GM19397 (cell line): ENCODE measurements around the gene IL17RA.

ENCODE experiments used
- ATAC-seq: cut with Tn5 transposase; IDR thresholded peaks from one replicate; pipeline ENCODE4 v1.9.1; 2021; ENCODE audit warnings: mild to moderate bottlenecking, moderate library complexity; ENCODE audit not compliant: unreplicated experiment

The IL17RA gene

DNA sequence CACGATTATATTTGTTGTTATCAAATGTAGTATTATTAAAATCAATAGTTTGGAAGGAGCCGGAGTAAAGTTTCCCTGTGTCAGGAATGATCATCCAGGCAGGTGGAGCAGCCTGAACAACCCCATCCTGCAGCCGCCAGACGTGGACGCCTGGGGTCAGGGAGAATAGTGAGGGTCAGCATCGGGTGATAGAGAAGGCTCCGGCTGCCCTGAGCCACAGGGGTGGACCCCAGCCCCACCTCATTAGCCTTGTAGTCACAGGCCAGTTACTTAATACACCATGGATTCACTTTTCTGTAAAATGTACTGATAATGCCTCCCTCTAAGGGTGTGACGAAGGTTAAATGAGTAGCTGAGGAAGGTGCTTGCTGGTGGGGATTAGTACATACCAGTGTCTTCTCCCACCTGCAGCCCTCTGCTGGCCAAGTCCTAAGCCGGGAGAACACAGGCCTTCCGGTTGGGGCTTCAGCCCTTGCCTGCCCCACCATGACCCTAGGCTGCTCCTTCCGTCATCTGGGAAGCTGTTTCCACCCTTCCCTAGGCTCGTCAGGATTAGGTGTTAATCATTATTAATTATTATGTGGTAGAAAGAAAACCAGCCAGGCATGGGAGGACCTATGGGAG lies 21.5 kb downstream of the IL17RA start:
- peak; percentile 38 for ATAC-seq

DNA sequence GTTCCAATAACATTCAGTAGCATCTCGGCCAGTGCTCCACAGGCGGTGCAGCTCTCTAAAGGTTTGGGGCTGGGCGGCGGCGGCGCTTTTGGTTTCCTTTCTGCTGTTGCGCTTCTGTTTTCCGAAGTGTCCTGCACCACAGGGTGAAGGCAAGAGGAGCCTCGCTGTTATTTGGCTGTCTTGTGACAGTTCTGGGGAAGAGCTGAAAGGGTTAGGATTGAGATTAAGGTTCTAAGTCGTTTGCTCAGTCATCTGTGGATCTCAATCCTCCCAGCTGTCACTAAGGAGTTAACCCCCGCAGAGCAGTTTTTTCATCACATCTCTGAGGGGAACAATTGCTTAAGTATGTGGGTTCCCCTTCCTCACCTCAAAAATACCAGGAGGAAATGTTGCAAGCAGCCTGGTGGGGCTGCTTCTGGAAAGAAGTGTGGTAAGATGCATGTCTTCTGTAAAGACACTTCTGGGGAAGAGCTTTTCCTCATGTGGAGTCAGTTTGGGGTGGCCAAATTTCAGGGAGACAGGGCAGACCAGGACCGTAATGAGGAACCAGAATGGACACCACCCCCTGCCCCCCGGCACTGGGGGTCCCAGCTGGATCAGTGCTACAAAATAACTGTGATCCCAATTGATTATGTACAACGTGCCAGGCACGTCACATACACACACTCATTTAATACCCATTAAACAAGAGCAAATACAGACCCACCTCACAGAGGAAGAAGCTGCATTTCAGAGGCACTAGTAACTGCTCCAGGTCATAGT lies 22.2 kb downstream of the IL17RA start:
- peak; percentile 47 for ATAC-seq

DNA sequence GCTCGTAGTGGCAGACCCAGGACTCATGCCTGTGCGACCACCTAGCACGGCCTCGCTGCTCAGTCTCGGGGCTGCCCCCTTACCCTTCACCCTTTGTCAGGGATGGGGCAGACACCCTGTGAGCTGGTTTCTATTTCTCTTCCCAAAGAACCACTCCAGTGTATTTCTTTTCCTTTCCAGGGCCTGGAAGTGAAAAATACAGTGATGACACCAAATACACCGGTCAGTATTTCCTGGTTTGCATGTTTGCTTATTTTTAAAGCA lies 22.7 kb downstream of the IL17RA start:
- ATAC-seq, result no peak

DNA sequence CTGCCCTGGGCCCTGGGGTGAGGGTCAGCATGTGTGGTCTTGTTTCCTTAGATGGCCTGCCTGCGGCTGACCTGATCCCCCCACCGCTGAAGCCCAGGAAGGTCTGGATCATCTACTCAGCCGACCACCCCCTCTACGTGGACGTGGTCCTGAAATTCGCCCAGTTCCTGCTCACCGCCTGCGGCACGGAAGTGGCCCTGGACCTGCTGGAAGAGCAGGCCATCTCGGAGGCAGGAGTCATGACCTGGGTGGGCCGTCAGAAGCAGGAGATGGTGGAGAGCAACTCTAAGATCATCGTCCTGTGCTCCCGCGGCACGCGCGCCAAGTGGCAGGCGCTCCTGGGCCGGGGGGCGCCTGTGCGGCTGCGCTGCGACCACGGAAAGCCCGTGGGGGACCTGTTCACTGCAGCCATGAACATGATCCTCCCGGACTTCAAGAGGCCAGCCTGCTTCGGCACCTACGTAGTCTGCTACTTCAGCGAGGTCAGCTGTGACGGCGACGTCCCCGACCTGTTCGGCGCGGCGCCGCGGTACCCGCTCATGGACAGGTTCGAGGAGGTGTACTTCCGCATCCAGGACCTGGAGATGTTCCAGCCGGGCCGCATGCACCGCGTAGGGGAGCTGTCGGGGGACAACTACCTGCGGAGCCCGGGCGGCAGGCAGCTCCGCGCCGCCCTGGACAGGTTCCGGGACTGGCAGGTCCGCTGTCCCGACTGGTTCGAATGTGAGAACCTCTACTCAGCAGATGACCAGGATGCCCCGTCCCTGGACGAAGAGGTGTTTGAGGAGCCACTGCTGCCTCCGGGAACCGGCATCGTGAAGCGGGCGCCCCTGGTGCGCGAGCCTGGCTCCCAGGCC lies 23.7 kb downstream of the IL17RA start:
- ATAC-seq, result no peak

DNA sequence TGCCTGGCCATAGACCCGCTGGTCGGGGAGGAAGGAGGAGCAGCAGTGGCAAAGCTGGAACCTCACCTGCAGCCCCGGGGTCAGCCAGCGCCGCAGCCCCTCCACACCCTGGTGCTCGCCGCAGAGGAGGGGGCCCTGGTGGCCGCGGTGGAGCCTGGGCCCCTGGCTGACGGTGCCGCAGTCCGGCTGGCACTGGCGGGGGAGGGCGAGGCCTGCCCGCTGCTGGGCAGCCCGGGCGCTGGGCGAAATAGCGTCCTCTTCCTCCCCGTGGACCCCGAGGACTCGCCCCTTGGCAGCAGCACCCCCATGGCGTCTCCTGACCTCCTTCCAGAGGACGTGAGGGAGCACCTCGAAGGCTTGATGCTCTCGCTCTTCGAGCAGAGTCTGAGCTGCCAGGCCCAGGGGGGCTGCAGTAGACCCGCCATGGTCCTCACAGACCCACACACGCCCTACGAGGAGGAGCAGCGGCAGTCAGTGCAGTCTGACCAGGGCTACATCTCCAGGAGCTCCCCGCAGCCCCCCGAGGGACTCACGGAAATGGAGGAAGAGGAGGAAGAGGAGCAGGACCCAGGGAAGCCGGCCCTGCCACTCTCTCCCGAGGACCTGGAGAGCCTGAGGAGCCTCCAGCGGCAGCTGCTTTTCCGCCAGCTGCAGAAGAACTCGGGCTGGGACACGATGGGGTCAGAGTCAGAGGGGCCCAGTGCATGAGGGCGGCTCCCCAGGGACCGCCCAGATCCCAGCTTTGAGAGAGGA lies 24.5 kb downstream of the IL17RA start:
- no peak for ATAC-seq

DNA sequence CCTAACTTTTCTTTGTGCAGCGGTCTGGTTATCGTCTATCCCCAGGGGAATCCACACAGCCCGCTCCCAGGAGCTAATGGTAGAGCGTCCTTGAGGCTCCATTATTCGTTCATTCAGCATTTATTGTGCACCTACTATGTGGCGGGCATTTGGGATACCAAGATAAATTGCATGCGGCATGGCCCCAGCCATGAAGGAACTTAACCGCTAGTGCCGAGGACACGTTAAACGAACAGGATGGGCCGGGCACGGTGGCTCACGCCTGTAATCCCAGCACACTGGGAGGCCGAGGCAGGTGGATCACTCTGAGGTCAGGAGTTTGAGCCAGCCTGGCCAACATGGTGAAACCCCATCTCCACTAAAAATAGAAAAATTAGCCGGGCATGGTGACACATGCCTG lies 25.2 kb downstream of the IL17RA start:
- no peak for ATAC-seq

DNA sequence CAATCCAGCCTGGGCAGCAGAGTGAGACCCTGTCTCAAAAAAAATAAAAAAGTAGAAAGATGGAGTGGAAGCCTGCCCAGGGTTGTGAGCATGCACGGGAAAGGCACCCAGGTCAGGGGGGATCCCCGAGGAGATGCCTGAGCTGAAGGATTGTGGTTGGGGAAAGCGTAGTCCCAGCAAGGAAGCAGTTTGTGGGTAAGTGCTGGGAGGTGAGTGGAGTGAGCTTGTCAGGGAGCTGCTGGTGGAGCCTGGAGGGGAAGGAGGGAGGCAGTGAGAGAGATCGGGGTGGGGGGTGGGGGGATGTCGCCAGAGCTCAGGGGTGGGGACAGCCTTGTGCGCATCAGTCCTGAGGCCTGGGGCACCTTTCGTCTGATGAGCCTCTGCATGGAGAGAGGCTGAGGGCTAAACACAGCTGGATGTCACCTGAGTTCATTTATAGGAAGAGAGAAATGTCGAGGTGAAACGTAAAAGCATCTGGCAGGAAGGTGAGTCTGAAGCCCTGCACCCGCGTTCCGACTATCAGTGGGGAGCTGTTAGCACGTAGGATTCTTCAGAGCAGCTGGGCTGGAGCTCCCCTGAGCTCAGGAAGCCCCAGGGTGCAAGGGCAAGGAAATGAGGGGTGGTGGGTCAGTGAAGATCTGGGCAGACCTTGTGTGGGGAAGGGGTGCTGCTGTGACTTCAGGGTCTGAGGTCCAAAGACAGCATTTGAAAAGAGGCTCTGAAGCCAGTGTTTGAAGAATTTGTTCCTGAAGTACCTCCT lies 26.2 kb downstream of the IL17RA start:
- no peak for ATAC-seq

DNA sequence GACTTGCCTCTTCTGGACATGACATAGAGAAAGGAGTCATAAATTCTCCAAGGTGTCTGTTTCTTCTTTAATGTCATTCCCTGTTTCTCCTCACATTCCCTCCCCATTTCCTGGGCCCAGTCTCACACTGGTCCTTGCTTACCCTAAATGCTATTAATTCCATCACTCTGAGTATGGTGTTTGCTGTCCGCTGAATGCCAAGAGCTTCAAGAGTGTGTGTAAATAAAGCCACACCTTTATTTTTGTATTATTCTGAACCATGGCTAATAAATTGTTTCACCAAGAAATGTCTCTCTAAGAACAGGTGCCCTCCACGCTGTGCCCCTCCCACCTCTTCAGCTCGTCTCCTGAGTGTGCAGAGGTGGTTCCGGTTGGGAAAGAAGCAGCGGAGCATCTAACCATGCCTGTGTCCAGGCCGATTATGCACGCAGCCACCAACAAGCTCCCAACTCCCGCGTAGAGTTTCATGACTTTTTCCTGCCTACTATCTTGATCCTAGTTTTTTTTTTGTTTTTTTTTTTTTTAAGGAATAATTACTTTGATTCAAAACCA lies 27.8 kb downstream of the IL17RA start:
- no peak for ATAC-seq

DNA sequence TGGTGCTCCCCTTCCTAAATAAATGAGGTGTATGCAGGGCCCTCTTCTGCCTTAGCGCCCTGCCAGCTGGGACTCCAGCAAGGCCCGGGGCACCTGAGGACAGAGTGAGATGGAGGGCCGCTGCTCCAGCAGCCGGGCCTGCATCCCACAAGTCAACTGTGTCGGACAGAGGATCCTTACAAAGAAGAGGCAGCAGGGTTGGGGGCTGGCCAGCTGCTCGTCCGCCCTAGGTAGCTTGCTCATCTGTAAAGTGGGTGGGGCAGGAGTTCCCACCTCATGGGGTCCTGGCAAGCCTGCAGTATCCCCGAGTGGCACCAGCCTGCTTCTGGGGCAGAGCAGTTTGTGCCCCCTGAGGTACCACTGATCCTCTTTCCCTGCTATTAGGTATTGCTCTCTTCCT lies 28.8 kb downstream of the IL17RA start:
- ATAC-seq, result no peak

DNA sequence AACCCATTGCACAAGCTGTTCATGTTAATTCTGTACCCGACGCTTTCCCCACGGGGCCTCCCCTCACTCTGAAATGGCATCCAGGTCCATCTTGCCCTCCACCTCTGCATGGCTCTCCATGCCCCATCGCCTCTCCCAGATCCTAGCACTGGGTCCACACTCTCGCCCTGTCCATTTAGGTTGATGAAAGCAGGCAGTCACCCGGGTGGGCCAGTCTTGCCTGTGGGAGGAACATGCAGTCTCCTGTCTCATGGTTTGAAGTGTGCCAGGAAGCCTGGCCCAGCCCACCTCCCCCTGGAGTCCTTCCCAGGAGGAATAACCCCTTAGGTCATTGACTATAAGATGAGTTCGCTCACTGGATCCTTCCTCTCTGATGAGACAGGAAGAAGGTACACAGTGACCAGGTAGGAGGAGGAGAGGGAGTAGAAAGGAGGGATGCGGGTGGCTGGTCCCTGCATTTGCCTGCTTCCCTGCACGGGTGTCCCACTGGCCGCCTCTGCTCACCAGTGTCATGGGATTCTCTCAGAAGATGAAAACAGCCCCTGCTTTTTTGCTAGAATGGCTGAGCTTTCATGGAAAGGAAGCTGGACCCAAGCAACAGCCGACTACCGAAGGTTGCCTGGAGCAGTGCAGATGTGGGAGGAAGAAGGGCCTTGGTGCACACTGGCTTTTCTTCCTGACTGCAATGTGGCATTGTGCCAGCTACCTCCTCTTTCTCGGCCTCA lies 29.5 kb downstream of the IL17RA start:
- no peak for ATAC-seq

DNA sequence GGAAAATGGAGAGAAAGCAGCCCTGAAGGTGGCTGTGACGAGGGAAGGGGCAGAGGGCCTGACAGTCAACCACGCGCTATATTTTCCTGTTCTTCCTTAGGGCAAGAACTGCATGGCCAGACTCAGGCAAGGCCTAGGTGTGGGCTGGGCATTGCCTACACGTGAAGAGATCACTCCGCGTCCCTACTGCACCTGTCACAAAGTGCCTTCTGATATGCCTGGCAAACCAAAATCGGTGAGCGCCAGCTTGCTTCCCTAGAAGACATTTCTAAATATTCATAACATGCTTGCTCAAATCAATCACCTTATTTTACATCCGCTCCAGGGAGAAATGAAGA lies 30.1 kb downstream of the IL17RA start:
- ATAC-seq, result no peak

DNA sequence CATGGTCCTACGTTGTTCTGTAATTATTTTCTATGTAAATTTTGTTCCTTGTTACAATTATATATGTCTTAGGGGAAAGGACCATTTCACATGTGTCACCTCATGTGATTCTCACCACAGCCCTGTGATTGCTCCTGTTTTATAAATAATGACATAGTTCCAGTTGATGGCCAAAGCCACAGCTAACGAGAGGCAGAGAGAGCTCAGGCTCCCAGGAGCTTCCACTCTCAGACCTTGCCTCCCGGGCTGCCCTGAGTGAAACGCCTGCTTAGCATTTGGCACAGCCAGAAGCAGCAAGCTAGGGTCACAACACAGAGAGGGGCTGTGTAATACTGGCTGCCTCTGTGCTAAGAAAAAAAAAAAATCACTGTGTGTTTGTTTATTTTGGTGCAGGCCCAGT lies 30.4 kb downstream of the IL17RA start:
- ATAC-seq, result no peak

DNA sequence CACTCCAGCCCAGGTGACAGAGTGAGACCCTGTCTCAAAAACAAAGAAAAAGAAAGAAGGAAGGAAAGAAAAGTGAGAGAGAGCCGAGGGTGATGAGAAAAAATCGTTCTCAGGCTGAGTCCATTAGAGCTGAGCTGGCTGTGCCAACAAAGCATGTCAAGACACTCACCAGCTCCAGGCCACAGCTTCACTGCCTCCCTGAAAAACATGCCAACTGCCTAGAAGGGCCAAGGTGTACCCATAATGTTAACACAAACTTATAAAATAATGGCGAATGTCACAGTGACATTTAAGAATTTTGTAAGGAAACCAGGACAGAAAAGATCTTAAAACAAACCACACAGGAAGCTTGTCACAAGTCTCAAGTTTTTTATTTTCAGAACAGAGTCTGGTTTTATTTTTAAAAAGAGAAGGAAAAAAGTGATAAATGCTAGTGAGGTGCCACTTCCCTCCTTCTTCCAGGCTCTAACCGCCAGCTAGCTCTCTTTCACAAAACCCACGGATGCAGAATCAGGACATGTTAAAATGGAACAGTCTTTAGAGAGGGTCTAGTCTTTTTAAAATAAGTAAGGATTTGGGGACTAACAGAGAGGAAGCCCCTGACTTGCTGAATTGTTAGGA lies 31.3 kb downstream of the IL17RA start:
- ATAC-seq, result no peak

DNA sequence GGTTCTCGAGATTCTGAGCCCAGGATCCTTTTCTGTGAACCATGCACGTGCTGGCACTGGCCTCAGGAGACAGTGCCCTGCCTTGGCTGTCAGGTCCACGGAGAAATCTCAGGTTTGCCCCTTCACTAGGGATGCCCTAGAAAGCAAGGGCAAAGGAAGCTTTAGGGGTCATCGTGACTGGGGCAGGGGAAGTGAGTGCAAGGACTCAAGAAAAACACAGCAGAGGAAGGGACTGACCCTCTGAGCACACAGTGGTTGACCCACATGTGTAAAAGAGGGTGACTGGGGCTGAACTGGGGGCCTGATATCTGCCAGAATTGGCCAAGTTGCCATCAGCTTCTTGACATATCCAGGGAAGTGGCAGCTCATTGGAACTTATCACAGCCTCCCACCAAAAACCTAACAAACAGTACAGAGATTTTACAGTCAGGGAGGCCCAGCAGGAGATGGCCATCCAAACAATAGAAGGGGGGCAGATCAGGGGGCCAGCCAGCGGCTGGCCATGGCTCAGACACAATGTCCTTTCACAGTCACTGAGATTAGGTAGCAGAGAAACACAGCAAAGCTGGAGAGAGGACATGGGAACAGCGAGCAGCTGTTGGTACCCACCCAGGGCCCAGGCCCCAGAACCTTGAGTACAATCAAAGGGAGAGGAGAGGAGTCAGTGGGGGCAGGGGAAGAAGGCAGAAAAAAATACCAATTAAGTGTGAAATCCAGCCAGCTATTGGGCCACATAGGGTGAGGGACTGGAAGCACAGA lies 32.0 kb downstream of the IL17RA start:
- ATAC-seq, result no peak

DNA sequence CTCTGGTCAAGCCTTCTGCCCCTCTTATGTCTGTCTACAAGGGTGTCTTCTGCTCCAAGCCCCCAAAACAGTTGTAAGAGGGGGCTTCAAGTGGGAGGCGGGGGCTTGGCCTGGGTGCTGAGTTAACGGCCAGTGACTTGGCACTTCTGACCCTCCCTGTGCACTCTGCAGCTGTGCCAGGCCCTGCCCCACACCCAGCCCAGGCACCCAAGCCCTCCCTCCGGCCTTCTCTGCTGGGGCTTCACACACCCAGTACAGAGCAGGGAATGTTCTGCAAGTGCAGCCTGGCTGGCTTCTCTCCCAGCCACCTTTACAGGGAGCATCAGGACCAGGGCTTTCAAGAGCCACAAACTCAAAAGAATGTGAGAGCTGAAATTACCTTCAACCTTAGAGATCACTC lies 32.6 kb downstream of the IL17RA start:
- no peak for ATAC-seq

DNA sequence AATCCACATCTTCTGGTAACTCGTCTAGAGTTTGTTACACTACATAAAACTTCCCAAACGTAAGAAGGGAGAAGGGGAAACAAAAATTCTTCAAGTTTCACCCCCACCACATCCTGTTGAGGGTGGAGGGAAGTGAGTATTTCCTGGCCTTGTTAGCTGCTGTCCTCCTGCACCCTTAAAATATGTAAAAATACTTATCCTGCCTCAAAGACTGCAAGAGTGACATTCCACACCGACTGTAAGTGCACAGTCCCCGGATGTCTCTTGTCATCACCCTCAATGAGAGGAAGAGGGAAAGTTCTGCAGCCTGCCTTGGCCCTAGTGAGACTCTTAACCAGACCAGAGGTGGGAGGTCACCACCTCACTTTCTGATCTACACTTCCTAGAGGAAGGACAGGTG lies 33.1 kb downstream of the IL17RA start:
- ATAC-seq, result no peak

DNA sequence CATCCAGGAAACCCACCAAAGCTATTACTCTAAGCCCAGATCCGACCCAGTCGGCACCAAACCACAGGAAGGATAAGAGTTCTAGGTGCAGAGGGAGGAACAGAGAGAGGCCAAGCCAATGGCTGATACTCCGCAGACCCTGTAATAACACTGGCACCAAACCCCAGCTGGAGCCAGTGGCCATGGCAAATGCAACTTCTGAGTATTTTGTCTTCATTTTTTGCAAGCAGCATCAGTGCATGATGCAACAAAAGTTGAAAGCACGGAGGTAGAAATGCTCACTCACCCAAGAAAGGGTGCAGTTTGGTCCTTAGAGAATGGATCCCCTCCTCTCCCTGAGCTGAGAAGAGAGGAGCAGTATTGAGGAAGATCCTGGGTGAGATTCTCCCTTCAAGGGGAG lies 33.5 kb downstream of the IL17RA start:
- ATAC-seq, result no peak

DNA sequence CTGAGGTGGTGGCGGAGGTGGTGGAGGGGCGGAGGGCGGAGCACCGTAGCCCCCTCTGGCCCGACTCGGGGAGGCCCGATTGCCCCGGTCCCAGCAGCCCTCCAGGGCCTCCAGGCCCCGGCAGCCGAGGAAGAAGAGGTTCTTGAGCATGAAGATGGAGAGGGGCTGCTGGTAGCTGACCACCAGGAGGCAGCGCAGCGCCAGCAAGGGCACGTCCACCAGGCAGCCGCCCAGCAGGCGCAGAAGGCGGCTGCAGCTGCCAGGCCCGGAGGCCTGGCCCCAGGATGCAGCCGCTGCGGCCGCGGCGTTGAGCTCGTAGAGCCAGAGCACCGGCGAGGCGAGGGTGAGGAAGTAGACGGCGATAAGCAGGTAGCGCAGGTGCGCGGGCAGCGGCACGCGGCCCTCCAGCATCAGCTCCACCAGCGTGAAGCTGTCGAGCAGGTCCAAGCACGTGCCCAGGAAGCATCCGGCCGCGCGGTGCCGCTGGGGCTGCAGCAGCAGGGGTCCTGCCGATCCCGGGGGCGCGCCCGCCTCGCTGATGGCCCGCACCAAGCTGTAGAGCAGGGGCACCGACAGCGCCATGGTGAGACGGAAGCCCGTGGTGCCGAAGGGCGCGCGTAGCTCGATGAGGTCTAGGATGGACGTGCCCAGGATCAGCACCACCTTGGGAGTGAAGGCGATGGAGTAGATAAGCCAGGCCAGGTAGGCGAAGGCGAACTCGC lies 34.8 kb downstream of the IL17RA start:
- ATAC-seq, result no peak
